ENCODE results near the gene PALB2. TPM values are rescaled to one million over a fixed set of nuclear protein-coding genes. Genes with fewer than 3 reads are reported as not detected.
"Not testable (repeated sequence)": the region's sequence is repeated elsewhere in the genome, so short reads cannot be mapped to it uniquely, and the experiment has no call there.

The PALB2 gene
- total and polyA plus RNA-seq, 7 experiments from 2014 or later = 5.9 to 27.2 (median 10.0) TPM

DNA sequence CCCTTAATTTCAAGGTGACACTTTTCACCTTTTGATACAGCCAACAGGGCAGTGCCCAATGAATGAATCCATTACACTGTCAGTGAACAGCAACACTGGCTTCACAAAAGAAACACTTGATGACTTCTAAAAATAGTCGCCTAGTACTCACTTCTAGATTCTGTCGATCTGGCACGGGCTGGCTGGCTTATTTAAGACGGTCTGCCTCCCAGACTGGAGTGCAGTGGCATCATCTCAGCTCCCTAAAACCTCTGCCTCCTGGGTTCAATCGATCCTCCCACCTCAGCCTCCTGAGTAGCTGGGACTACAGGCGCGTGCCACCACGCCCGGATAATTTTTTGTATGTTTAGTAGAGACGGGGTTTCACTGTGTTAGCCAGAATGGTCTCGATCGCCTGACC is 46.9 kb downstream of the PALB2 start:
- Histone ChIP-seq H3K4me1 (ENCODE audit: control insufficient read depth in 2 of 2, insufficient read depth in 2 of 2, low read length in 2 of 2) (peaks cover 5 to 13% of the 10 kb centered on the region in 2 donors), H3K4me3 (ENCODE audit: low read length) (no peak overlapping the region), H3K27me3 (ENCODE audit: control insufficient read depth in 2 of 2, insufficient read depth in 2 of 2, low read length in 2 of 2) (no peaks in the 10 kb centered on the region), H3K9me3 (ENCODE audit: control insufficient read depth in 2 of 3, low read length in 3 of 3) (no peaks in the 10 kb centered on the region), H3K27ac (ENCODE audit: low read depth, low read length) (no peak overlapping the region), H3K36me3 (ENCODE audit: control insufficient read depth in 2 of 3, insufficient read depth in 3 of 3, low read length in 3 of 3) (peaks cover 8 to 47% (median 12%) of the 10 kb centered on the region in 3 experiments)
- DNase-seq (no peak), ATAC-seq (no peak)
- H3K4me3 Mint-ChIP-seq = peak overlapping the region in 5 of 10 donors; percentile 2 to 87 (median 79)
- no peaks in the 10 kb centered on the region for H3K27me3 Mint-ChIP-seq
- peaks cover 17 to 56% (median 32%) of the 10 kb centered on the region in 7 donors for H3K4me1 Mint-ChIP-seq
- H3K36me3 Mint-ChIP-seq = peaks cover 3 to 18% (median 12%) of the 10 kb centered on the region in 5 donors
- ChIA-PET POLR2A (no interaction called here), CTCF (no interaction called here)
- H3K27ac Mint-ChIP-seq = peak overlapping the region in 2 of 9 donors; percentile 19 to 53
- intact Hi-C loops (cut with micrococcal nuclease) = no loop called here
- H3K9me3 Mint-ChIP-seq = peaks cover 0 to 2% (median 0%) of the 10 kb centered on the region in 11 donors

DNA sequence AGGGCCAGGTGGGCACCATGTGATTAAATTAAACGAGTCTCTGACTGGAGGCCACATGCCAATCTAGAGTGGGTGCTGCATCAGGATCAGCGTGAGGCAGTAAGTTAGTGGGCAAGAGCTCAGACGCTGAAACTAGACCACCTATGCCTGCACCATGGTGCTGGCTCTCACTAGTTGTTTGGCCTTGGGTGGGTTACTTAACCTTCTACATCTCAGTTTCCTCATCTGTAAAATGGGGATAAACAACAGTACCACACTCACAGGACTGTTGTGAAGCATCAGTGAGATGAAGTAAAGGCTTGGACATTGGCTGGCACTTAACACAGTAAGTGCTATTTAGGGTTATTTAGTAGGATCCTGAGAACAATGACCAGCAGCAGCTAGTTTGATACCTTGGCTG is 50.9 kb downstream of the PALB2 start:
- intact Hi-C loops (cut with micrococcal nuclease) = no loop called here
- Histone ChIP-seq H3K9me3 (ENCODE audit: control insufficient read depth in 2 of 3, low read length in 3 of 3) (no peaks in the 10 kb centered on the region), H3K27me3 (ENCODE audit: control insufficient read depth in 2 of 2, insufficient read depth in 2 of 2, low read length in 2 of 2) (no peaks in the 10 kb centered on the region), H3K4me3 (ENCODE audit: low read length) (no peak overlapping the region), H3K27ac (ENCODE audit: low read depth, low read length) (no peak overlapping the region), H3K4me1 (ENCODE audit: control insufficient read depth in 2 of 2, insufficient read depth in 2 of 2, low read length in 2 of 2) (peaks cover 3 to 7% of the 10 kb centered on the region in 2 donors), H3K36me3 (ENCODE audit: control insufficient read depth in 2 of 3, insufficient read depth in 3 of 3, low read length in 3 of 3) (peaks cover 9 to 80% (median 16%) of the 10 kb centered on the region in 3 experiments)
- H3K27me3 Mint-ChIP-seq = no peaks in the 10 kb centered on the region
- H3K9me3 Mint-ChIP-seq = peaks cover 0 to 2% (median 0%) of the 10 kb centered on the region in 11 donors
- H3K36me3 Mint-ChIP-seq = peaks cover 8 to 31% (median 17%) of the 10 kb centered on the region in 5 donors
- ChIA-PET POLR2A (no interaction called here), CTCF (no interaction called here)
- H3K27ac Mint-ChIP-seq = no peak overlapping the region
- peaks cover 10 to 46% (median 28%) of the 10 kb centered on the region in 7 donors for H3K4me1 Mint-ChIP-seq
- ATAC-seq (no peak), DNase-seq (no peak)
- no peak overlapping the region for H3K4me3 Mint-ChIP-seq

DNA sequence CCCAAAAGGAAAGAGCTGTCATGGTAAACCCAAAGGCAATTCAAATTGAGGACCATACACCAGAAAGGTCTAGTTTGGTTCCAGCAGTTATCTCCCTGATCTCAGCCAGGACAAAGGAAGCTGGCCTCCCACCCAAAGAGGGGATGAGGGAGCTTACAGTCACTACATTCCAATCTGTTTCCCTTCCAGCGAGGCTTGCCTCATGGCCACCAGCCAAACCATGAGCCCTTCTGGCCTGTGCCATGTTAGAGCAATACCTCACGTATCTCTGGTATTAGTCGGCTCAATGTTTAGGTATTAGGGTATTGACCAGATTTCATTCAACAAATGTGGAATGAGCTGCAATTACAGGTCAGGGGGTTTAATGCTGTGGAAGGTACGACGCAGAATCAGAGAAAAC is 53.4 kb downstream of the PALB2 start:
- ChIA-PET POLR2A (no interaction called here), CTCF (interaction anchor here (0.6 kb wide), 1 partner anchor 928 kb away, joined by 3 read pairs; no protein-coding TSS in a partner anchor)
- no peak overlapping the region for H3K27ac ChIP-seq (ENCODE audit: low read depth, low read length)
- H3K4me3 ChIP-seq (ENCODE audit: low read length) = no peak overlapping the region
- no peaks in the 10 kb centered on the region for H3K9me3 ChIP-seq (ENCODE audit: control insufficient read depth in 2 of 3, low read length in 3 of 3)
- H3K27me3 ChIP-seq (ENCODE audit: control insufficient read depth in 2 of 2, insufficient read depth in 2 of 2, low read length in 2 of 2) = no peaks in the 10 kb centered on the region
- Mint-ChIP-seq H3K27me3 (no peaks in the 10 kb centered on the region), H3K27ac (no peak overlapping the region), H3K4me3 (no peak overlapping the region), H3K36me3 (peaks cover 8 to 36% (median 22%) of the 10 kb centered on the region in 5 donors), H3K9me3 (peaks cover 0 to 2% (median 0%) of the 10 kb centered on the region in 11 donors), H3K4me1 (peaks cover 5 to 24% (median 16%) of the 10 kb centered on the region in 7 donors)
- ATAC-seq (no peak), DNase-seq (no peak)
- intact Hi-C loops (cut with micrococcal nuclease) = no loop called here
- H3K4me1 ChIP-seq (ENCODE audit: control insufficient read depth in 2 of 2, insufficient read depth in 2 of 2, low read length in 2 of 2) = no peaks in the 10 kb centered on the region
- peaks cover 16 to 83% (median 20%) of the 10 kb centered on the region in 3 experiments for H3K36me3 ChIP-seq (ENCODE audit: control insufficient read depth in 2 of 3, insufficient read depth in 3 of 3, low read length in 3 of 3)

DNA sequence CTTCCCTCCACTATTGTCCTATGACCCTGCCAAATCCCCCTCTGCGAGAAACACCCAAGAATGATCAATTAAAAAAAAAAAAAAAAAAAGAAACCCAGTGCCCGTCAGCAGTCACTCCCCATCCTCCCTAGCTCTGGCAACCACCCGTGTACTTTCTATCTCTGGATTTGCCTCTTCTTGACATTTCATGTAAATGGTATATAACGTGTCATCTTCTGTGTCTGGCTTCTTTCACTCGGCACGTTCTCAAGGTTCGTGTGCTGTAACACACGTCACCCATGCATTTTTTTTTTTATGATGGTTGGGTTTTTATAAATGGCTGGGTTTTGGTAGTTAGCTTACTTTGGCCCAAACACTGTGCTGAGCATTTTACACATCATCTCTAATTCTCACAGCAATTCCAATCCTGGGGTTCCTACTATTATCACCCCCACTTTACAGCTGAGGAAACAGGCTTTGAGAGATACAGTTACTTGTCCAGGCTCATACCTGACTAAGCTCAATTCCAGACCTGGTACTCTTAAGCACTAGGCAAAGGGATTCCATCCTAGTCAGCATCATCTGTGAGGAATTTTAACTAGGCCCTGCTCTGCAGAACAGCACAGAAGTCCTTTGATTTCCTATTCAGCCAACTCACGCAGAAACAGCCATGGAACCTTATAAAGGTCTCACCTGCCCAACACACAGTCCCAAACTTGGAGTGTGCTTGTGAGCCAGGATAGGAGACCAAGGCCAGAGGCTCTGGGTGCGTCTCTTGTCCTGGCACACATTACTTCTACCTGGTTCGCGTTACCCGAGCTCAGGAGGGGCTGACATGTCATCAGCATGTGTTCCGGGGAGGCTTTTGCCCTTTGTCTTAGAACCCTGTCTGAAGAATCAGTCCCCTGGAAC is 56.7 kb downstream of the PALB2 start:
- DNase-seq = no peak
- Histone ChIP-seq H3K4me3 (ENCODE audit: low read length) (no peak overlapping the region), H3K4me1 (ENCODE audit: control insufficient read depth in 2 of 2, insufficient read depth in 2 of 2, low read length in 2 of 2) (no peaks in the 10 kb centered on the region), H3K27me3 (ENCODE audit: control insufficient read depth in 2 of 2, insufficient read depth in 2 of 2, low read length in 2 of 2) (no peaks in the 10 kb centered on the region), H3K36me3 (ENCODE audit: control insufficient read depth in 2 of 3, insufficient read depth in 3 of 3, low read length in 3 of 3) (peaks cover 8 to 81% (median 18%) of the 10 kb centered on the region in 3 experiments), H3K27ac (ENCODE audit: low read depth, low read length) (no peak overlapping the region), H3K9me3 (ENCODE audit: control insufficient read depth in 2 of 3, low read length in 3 of 3) (no peaks in the 10 kb centered on the region)
- no peaks in the 10 kb centered on the region for H3K27me3 Mint-ChIP-seq
- H3K27ac Mint-ChIP-seq = no peak overlapping the region
- no peak for ATAC-seq
- ChIA-PET CTCF (no interaction called here), POLR2A (no interaction called here)
- no peak overlapping the region for H3K4me3 Mint-ChIP-seq
- peaks cover 0 to 4% (median 0%) of the 10 kb centered on the region in 7 donors for H3K4me1 Mint-ChIP-seq
- intact Hi-C loops (cut with micrococcal nuclease) = no loop called here
- peaks cover 0 to 38% (median 23%) of the 10 kb centered on the region in 5 donors for H3K36me3 Mint-ChIP-seq
- H3K9me3 Mint-ChIP-seq = no peaks in the 10 kb centered on the region

DNA sequence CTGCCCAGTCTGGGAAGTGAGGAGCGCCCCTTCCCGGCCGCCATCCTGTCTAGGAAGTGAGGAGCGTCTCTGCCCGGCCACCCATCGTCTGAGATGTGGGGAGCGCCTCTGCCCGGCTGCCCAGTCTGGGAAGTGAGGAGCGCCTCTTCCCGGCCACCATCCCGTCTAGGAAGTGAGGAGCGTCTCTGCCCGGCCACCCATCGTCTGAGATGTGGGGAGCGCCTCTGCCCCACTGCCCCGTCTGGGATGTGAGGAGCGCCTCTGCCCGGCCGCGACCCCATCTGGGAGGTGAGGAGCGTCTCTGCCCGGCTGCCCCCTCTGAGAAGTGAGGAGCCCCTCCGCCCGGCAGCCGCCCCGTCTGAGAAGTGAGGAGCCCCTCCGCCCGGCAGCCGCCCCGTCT is 57.8 kb downstream of the PALB2 start:
- H3K4me3 Mint-ChIP-seq; H3K4me3 ChIP-seq (ENCODE audit: low read length); H3K27me3 Mint-ChIP-seq; H3K9me3 ChIP-seq (ENCODE audit: control insufficient read depth in 2 of 3, low read length in 3 of 3); H3K4me1 Mint-ChIP-seq; H3K27me3 ChIP-seq (ENCODE audit: control insufficient read depth in 2 of 2, insufficient read depth in 2 of 2, low read length in 2 of 2); H3K27ac Mint-ChIP-seq; H3K27ac ChIP-seq (ENCODE audit: low read depth, low read length); intact Hi-C loops (cut with micrococcal nuclease); POLR2A ChIA-PET; ATAC-seq; H3K4me1 ChIP-seq (ENCODE audit: control insufficient read depth in 2 of 2, insufficient read depth in 2 of 2, low read length in 2 of 2); CTCF ChIA-PET; H3K9me3 Mint-ChIP-seq; DNase-seq: not testable (repeated sequence)
- H3K36me3 Mint-ChIP-seq = peaks cover 0 to 40% (median 18%) of the 10 kb centered on the region in 5 donors
- H3K36me3 ChIP-seq (ENCODE audit: control insufficient read depth in 2 of 3, insufficient read depth in 3 of 3, low read length in 3 of 3) = peaks cover 8 to 80% (median 18%) of the 10 kb centered on the region in 3 experiments

DNA sequence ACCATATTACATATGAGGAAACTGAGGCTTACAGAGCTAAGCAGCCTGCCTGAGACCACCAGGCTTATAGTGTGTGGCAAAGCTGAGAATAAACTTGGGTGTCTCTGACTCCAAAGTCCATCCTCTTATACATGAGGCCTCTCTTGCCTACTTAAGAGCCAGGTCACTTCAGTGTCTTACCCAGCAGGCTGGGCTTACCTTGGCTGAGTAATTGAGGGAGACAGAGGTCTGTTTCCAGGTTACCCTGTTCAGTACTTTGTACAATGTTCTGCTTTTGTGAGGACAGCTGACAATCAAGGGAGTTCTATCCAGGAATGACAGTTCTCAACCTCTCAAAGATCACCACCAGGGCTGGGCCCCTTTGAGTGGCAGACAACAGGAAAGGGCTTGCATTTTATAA is 59.3 kb downstream of the PALB2 start:
- H3K27ac ChIP-seq (ENCODE audit: low read depth, low read length) = no peak overlapping the region
- H3K36me3 ChIP-seq (ENCODE audit: control insufficient read depth in 2 of 3, insufficient read depth in 3 of 3, low read length in 3 of 3) = peaks cover 8 to 75% (median 18%) of the 10 kb centered on the region in 3 experiments
- H3K27me3 ChIP-seq (ENCODE audit: control insufficient read depth in 2 of 2, insufficient read depth in 2 of 2, low read length in 2 of 2) = no peaks in the 10 kb centered on the region
- Mint-ChIP-seq H3K27me3 (no peaks in the 10 kb centered on the region), H3K27ac (peak overlapping the region in 1 of 9 donors; percentile 19), H3K36me3 (peaks cover 0 to 36% (median 18%) of the 10 kb centered on the region in 5 donors), H3K4me1 (peaks cover 0 to 2% (median 0%) of the 10 kb centered on the region in 7 donors), H3K9me3 (no peaks in the 10 kb centered on the region), H3K4me3 (no peak overlapping the region)
- DNase-seq (no peak), ATAC-seq (no peak)
- H3K4me1 ChIP-seq (ENCODE audit: control insufficient read depth in 2 of 2, insufficient read depth in 2 of 2, low read length in 2 of 2) = no peaks in the 10 kb centered on the region
- CTCF ChIA-PET = no interaction called here
- H3K4me3 ChIP-seq (ENCODE audit: low read length) = no peak overlapping the region
- intact Hi-C loops (cut with micrococcal nuclease) = no loop called here
- H3K9me3 ChIP-seq (ENCODE audit: control insufficient read depth in 2 of 3, low read length in 3 of 3) = no peaks in the 10 kb centered on the region
- POLR2A ChIA-PET = interaction anchor here (0.8 kb wide), 1 partner anchor 23 kb away, joined by 3 read pairs; no protein-coding TSS in a partner anchor
